ENCODE data around the gene ZNF473.
"Not testable (repeated sequence)": the region's sequence is repeated elsewhere in the genome, so short reads cannot be mapped to it uniquely, and the experiment has no call there.

Gene ZNF473

DNA sequence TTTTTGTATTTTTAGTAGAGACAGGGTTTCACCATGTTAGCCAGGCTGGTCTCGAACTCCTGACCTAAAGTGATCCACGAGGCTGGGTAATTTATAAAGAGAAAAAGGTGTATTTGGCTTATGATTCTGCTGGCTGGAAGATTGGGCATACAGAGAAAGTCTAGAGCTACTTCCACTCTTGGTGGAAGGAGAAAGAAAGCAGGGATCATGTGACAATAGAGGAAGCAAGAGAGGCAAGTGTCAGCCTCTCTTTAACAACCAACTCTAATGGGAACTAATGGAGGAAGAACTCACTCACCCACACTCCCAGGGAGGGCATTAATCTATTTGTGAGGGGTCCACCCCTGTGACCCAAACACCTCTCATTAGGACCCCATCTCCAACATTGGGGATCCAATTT, 58.6 kb downstream of the ZNF473 start:
- H3K4me3 ChIP-seq (ENCODE audit: low read depth, low read length); DNase-seq (ENCODE audit: low read depth): not testable (repeated sequence)

DNA sequence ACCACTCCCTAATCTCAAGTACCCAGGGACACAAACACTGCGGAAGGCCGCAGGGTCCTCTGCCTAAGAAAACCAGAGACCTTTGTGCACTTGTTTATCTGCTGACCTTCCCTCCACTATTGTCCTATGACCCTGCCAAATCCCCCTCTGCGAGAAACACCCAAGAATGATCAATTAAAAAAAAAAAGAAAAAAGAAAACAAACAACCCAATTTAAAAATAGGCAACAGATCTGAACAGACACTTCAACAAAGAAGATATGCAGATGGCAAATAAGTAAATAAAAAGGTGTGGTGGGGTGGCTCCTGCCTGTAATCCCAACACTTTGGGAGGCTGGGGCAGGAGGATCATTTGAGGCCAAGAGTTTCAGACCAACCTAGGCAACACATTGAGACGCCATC, 61.3 kb downstream of the ZNF473 start:
- H3K4me3 ChIP-seq (ENCODE audit: low read depth, low read length); DNase-seq (ENCODE audit: low read depth): not testable (repeated sequence)

DNA sequence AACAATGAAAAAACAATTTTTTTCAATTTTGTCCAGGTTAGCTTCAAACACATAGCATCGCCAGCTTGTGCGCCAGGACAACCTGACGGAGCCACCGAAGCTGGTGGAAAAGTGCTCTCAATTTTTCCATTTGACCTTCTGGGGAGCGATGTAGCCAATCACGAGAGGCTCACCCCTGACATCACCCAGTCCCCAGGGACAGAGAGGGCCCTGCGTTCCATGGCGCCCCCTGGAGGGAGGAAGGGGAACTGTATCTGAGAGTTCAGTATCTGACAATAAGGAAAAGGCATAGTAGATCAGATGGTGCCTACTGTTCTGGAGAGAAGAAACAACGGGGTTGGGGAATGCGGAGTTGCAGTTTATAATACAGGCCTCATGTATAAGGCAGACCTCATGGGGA, 64.9 kb downstream of the ZNF473 start:
- not testable (repeated sequence) for DNase-seq (ENCODE audit: low read depth); H3K4me3 ChIP-seq (ENCODE audit: low read depth, low read length)

DNA sequence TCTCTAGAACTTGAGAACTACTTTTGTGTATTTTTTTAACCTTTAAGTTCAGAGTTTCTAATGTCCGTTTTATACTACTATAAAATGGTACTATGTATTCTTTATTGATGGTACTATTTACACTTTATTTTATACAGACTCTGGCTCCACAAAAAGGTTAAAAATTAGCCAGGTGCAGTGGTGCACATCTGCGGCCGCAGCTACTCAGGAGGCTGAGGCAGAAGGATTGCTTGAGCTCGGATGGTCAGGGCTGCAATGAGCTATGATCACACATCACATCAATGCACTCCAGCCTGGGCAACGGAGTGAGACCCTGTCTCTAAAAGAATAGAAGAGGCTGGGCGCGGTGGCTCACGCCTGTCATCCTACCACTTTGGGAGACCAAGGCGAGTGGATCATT, 66.0 kb downstream of the ZNF473 start:
- H3K4me3 ChIP-seq (ENCODE audit: low read depth, low read length); DNase-seq (ENCODE audit: low read depth): not testable (repeated sequence)

DNA sequence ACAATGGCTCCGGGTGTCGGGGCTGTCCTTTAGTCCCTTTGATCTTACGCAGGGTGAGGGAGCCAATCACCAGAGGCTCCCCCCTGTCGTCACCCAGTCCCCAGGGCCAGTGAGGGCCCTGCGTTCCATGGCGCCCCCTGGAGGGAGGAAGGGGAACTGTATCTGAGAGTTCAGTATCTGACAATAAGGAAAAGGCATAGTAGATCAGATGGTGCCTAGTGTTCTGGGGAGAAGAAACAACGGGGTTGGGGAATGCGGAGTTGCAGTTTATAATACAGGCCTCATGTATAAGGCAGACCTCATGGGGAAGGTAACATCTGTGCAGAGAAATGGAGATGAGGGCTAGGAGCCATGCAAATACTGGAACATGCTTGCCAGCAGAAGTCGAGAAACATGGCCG, 66.8 kb downstream of the ZNF473 start:
- not testable (repeated sequence) for DNase-seq (ENCODE audit: low read depth); H3K4me3 ChIP-seq (ENCODE audit: low read depth, low read length)

DNA sequence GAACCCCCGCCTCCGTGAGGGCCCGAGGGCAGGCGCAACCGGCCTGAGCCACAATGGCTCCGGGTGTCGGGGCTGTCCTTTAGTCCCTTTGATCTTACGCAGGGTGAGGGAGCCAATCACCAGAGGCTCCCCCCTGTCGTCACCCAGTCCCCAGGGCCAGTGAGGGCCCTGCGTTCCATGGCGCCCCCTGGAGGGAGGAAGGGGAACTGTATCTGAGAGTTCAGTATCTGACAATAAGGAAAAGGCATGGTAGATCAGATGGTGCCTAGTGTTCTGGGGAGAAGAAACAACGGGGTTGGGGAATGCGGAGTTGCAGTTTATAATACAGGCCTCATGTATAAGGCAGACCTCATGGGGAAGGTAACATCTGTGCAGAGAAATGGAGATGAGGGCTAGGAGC, 72.1 kb downstream of the ZNF473 start:
- H3K4me3 ChIP-seq (ENCODE audit: low read depth, low read length); DNase-seq (ENCODE audit: low read depth): not testable (repeated sequence)

DNA sequence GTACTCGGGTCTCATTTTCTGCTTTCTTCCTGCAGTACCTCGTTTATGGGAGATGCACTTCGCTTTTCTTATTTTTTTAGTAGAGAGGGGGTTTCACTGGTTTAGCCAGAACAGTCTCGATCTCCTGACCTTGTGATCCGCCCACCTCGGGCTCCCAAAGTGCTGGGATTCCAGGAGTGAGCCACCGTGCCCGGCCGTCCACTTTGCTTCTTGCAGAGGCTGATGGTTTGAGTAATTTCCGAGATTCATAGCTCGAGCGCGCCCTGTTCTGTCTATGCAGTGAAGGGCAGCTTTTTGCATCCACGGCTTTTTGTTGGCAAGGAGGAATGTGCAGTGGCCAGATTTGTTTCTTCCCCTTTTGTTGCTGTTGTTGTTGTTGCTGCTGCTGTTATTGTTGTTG, 73.1 kb downstream of the ZNF473 start:
- not testable (repeated sequence) for H3K4me3 ChIP-seq (ENCODE audit: low read depth, low read length)

DNA sequence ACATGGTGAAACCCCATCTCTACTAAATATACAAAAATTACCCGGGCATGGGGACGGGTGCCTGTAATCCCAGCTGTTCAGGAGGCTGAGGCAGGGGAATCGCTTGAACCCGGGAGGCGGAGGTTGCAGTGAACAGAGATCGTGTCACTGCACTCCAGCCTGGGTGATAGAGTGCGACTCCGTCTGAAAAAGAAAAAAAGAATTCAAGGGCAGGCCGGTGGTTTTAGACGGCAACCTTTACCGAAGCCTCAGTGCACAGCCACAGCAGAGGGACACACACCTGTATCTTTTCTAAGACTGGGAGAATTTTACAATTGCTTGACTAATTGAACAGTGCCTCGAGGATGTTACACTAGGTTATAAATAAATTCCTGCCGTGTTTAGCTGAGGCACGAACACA, 73.9 kb downstream of the ZNF473 start:
- not testable (repeated sequence) for DNase-seq (ENCODE audit: low read depth); H3K4me3 ChIP-seq (ENCODE audit: low read depth, low read length)

More for the DNA sequence above, 73.1 kb downstream of the ZNF473 start:
- not testable (repeated sequence) for DNase-seq (ENCODE audit: low read depth)

DNA sequence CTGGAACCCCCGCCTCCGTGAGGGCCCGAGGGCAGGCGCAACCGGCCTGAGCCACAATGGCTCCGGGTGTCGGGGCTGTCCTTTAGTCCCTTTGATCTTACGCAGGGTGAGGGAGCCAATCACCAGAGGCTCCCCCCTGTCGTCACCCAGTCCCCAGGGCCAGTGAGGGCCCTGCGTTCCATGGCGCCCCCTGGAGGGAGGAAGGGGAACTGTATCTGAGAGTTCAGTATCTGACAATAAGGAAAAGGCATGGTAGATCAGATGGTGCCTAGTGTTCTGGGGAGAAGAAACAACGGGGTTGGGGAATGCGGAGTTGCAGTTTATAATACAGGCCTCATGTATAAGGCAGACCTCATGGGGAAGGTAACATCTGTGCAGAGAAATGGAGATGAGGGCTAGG, 75.1 kb downstream of the ZNF473 start:
- DNase-seq (ENCODE audit: low read depth); H3K4me3 ChIP-seq (ENCODE audit: low read depth, low read length): not testable (repeated sequence)

Data from skeletal muscle cell (primary cell).